Liver (tissue), 9 donors: ENCODE data around the gene SLC35B3. TPM values are rescaled to one million over a fixed set of nuclear protein-coding genes. Genes with fewer than 3 reads are reported as not detected.

Source experiments
- DNase-seq: peaks from one replicate; pipeline ENCODE4 v3.0.0-alpha.2; 2017; ENCODE audit warnings: low spot score
- H3K27ac ChIP-seq, 2 donors: one replicate each; pipeline ENCODE4 v1.7.0; 2013; ENCODE audit warnings: inconsistent platforms in 2 of 2, low read length in 2 of 2, control low read depth in 1 of 2, low read depth in 1 of 2, mild to moderate bottlenecking in 1 of 2
- H3K27me3 ChIP-seq, 4 donors: one replicate each; pipeline versions ENCODE4 v1.6.1 to v1.7.0; 2013; ENCODE audit warnings: low read length in 3 of 4, inconsistent platforms in 1 of 4, mild to moderate bottlenecking in 1 of 4, moderate library complexity in 1 of 4; ENCODE audit not compliant: control insufficient read depth in 4 of 4, insufficient read depth in 4 of 4
- H3K36me3 ChIP-seq, 4 donors: one replicate each; pipeline versions ENCODE4 v1.6.1 to v1.7.0; 2013; ENCODE audit warnings: low read length in 3 of 4, mild to moderate bottlenecking in 3 of 4, low read depth in 1 of 4, moderate library complexity in 1 of 4; ENCODE audit not compliant: control insufficient read depth in 4 of 4, insufficient read depth in 3 of 4
- H3K4me1 ChIP-seq, 4 donors: one replicate each; pipeline versions ENCODE4 v1.6.1 to v1.7.0; 2013; ENCODE audit warnings: low read length in 3 of 4, mild to moderate bottlenecking in 3 of 4, moderate library complexity in 1 of 4; ENCODE audit not compliant: control insufficient read depth in 4 of 4, insufficient read depth in 4 of 4
- H3K4me3 ChIP-seq, 3 donors: one replicate each; pipeline versions ENCODE4 v1.6.1 to v1.7.0; 2013; ENCODE audit warnings: low read length in 3 of 3, control low read depth in 1 of 3, low read depth in 1 of 3, mild to moderate bottlenecking in 1 of 3
- H3K9ac ChIP-seq, 2 donors: one replicate each; pipeline ENCODE4 v1.7.0; 2013; ENCODE audit warnings: low read length in 2 of 2, mild to moderate bottlenecking in 2 of 2, moderate library complexity in 2 of 2, control low read depth in 1 of 2, low read depth in 1 of 2
- H3K9me3 ChIP-seq, 4 donors: one replicate each; pipeline versions ENCODE4 v1.6.1 to v1.7.0; 2013; ENCODE audit warnings: low read length in 3 of 4; ENCODE audit not compliant: control insufficient read depth in 4 of 4
- ATF3 ChIP-seq: IDR thresholded peaks from 2 replicates; pipeline ENCODE4 v1.6.1; 2016; ENCODE audit warnings: antibody characterized with exemption
- CTCF ChIP-seq: fragments of 150-350 bp; IDR thresholded peaks from 2 replicates; pipeline ENCODE4 v1.5.1; 2017; ENCODE audit warnings: improper control_type of control experiment, low read depth, low read length; ENCODE audit not compliant: missing input control
- EGR1 ChIP-seq, 2 donors: IDR thresholded peaks; 2 replicates each; pipeline ENCODE4 v1.6.1; 2016 to 2018; ENCODE audit warnings: antibody characterized with exemption in 2 of 2, low read depth in 2 of 2
- FOXA1 ChIP-seq: IDR thresholded peaks from 2 replicates; pipeline ENCODE4 v1.6.1; 2016; ENCODE audit warnings: antibody characterized with exemption
- FOXA2 ChIP-seq: IDR thresholded peaks from 2 replicates; pipeline ENCODE4 v1.6.1; 2016; ENCODE audit warnings: antibody characterized with exemption
- GABPA ChIP-seq, 2 donors: IDR thresholded peaks in 1 of 2; conservative IDR thresholded peaks in 1 of 2; 2 replicates each; pipeline ENCODE4 v1.6.1; 2016; ENCODE audit warnings: antibody characterized with exemption in 2 of 2, mild to moderate bottlenecking in 1 of 2, moderate library complexity in 1 of 2
- HNF4A ChIP-seq, 2 donors: conservative IDR thresholded peaks; 2 replicates each; pipeline ENCODE4 v1.6.1; 2016; ENCODE audit warnings: antibody characterized with exemption in 2 of 2, mild to moderate bottlenecking in 2 of 2
- HNF4G ChIP-seq: IDR thresholded peaks from 2 replicates; pipeline ENCODE4 v1.6.1; 2016; ENCODE audit warnings: antibody characterized with exemption
- JUND ChIP-seq, 2 donors: IDR thresholded peaks; 2 replicates each; pipeline ENCODE4 v1.6.1; 2016; ENCODE audit warnings: antibody characterized with exemption in 2 of 2
- MAX ChIP-seq: IDR thresholded peaks from 2 replicates; pipeline ENCODE4 v1.6.1; 2016; ENCODE audit warnings: antibody characterized with exemption
- NR2F2 ChIP-seq: IDR thresholded peaks from 2 replicates; pipeline ENCODE4 v1.6.1; 2016; ENCODE audit warnings: antibody characterized with exemption
- RAD21 ChIP-seq, 2 donors: IDR thresholded peaks; 2 replicates each; pipeline ENCODE4 v1.6.1; 2016; ENCODE audit warnings: antibody characterized with exemption in 2 of 2, mild to moderate bottlenecking in 2 of 2
- REST ChIP-seq: IDR thresholded peaks from 2 replicates; pipeline ENCODE4 v1.6.1; 2016; ENCODE audit warnings: antibody characterized with exemption, mild to moderate bottlenecking
- RXRA ChIP-seq, 2 donors: IDR thresholded peaks; 2 replicates each; pipeline ENCODE4 v1.6.1; 2017 to 2018; ENCODE audit warnings: antibody characterized with exemption in 2 of 2, mild to moderate bottlenecking in 1 of 2
- SP1 ChIP-seq: IDR thresholded peaks from 2 replicates; pipeline ENCODE4 v1.6.1; 2018; ENCODE audit warnings: antibody characterized with exemption, mild to moderate bottlenecking
- TAF1 ChIP-seq: conservative IDR thresholded peaks from 2 replicates; pipeline ENCODE4 v1.6.1; 2016; ENCODE audit warnings: antibody characterized with exemption, mild to moderate bottlenecking
- YY1 ChIP-seq: IDR thresholded peaks from 2 replicates; pipeline ENCODE4 v1.6.1; 2016; ENCODE audit warnings: antibody characterized with exemption, mild to moderate bottlenecking
- ZBTB33 ChIP-seq: IDR thresholded peaks from 2 replicates; pipeline ENCODE4 v1.6.1; 2016; ENCODE audit warnings: antibody characterized with exemption
- WGBS: extraction: QIAGEN DNeasy Blood & Tissue Kit; methylation state at CpG from one replicate; pipeline ENCODE4 v1.1.7; 2013; 5-methylcytosine and 5-hydroxymethylcytosine counted together
- polyA plus RNA-seq, 2 donors: library from polyadenylated mRNA; stranded (reverse) in 1 of 2; unstranded in 1 of 2; fragments of 200-250 nt in 1 of 2; fragments of >200 nt in 1 of 2; fragmentation: Nextera tagmentation in 1 of 2; extraction: Ambion mirVana in 1 of 2; gene quantifications; one replicate each; pipeline versions ENCODE4 v1.2.1 to v1.2.3, GENCODE V29; 2013 to 2015
- total RNA-seq, 2 donors: library from RNA; depleted of rRNA; stranded (reverse); fragments of >200 nt; gene quantifications; one replicate each; pipeline ENCODE4 v1.2.3, GENCODE V29; 2014
- donor health status: healthy.
- donor health status: healthy.
- donor health status: healthy.
- donor health status: healthy.
- donor health status: healthy.

Gene SLC35B3
- total and polyA plus RNA-seq, 4 donors, result 11.8 to 12.7 (median 12.2) TPM

- Histone ChIP-seq H3K36me3 (no peaks in the 10 kb centered on the region), H3K27me3 (no peaks in the 10 kb centered on the region), H3K4me3 (no peak overlapping the region), H3K4me1 (no peaks in the 10 kb centered on the region), H3K27ac (no peak overlapping the region), H3K9me3 (peaks cover 0 to 8% (median 3%) of the 10 kb centered on the region in 4 donors), H3K9ac (no peak overlapping the region)
- 93% methylated on average over 1 of the region's 1 CpG for WGBS
- TF ChIP-seq FOXA2 (no peak), RAD21 (IDR thresholded peaks at IDR 0.05) (no peak)
- no peak for DNase-seq
Measured at GRCh38 chr6:8402546-8402945, 32.8 kb downstream of the SLC35B3 start.

GRCh38 chr6:8400663-8401062 lies 34.7 kb downstream of the SLC35B3 start:
- no peak overlapping the region for H3K4me3 ChIP-seq
- H3K4me1 ChIP-seq, result no peaks in the 10 kb centered on the region
- no peaks in the 10 kb centered on the region for H3K27me3 ChIP-seq
- no peak for DNase-seq
- WGBS, result 32% methylated on average over 1 of the region's 1 CpG
- TF ChIP-seq MAX (no peak), YY1 (no peak), EGR1 (IDR thresholded peaks at IDR 0.05; ENCODE audit: low read depth in 2 of 2) (no peak), FOXA1 (no peak), FOXA2 (no peak), RXRA (IDR thresholded peaks at IDR 0.05) (no peak), NR2F2 (no peak), ZBTB33 (no peak), ATF3 (no peak), TAF1 (no peak), GABPA (IDR thresholded peaks at IDR 0.05 in 1 of 2, conservative IDR thresholded peaks at IDR 0.05 in 1 of 2) (no peak), JUND (IDR thresholded peaks at IDR 0.05) (no peak), SP1 (no peak), RAD21 (IDR thresholded peaks at IDR 0.05) (no peak), HNF4A (conservative IDR thresholded peaks at IDR 0.05) (no peak), HNF4G (no peak), CTCF (no peak), REST (no peak)
- no peaks in the 10 kb centered on the region for H3K36me3 ChIP-seq
- peaks cover 0 to 6% (median 1%) of the 10 kb centered on the region in 4 donors for H3K9me3 ChIP-seq
- H3K9ac ChIP-seq, result no peak overlapping the region
- no peak overlapping the region for H3K27ac ChIP-seq
